Measurements from ENCODE around the gene NIPA2. TPM values are rescaled to one million over a fixed set of nuclear protein-coding genes. Genes with fewer than 3 reads are reported as not detected.

The NIPA2 gene
- total RNA-seq, 1 donor from 2014 or later, result 13.5 TPM

- intact Hi-C loops (cut with DNase I), result no loop called here
Observed at GRCh38 chr15:22893881-22894280, 55.4 kb downstream of the NIPA2 start.

GRCh38 chr15:22895465-22896190 is 57.2 kb downstream of the NIPA2 start:
- Histone ChIP-seq H3K27me3 (no peaks in the 10 kb centered on the region), H3K4me1 (no peaks in the 10 kb centered on the region), H3K4me3 (no peak overlapping the region), H3K27ac (no peak overlapping the region), H3K9me3 (no peaks in the 10 kb centered on the region), H3K36me3 (peaks cover 48 to 72% of the 10 kb centered on the region in 2 donors)
- intact Hi-C loops (cut with DNase I), result no loop called here
- TF ChIP-seq CTCF (IDR thresholded peaks at IDR 0.05), result no peak
- no peak for DNase-seq (ENCODE audit: low spot score in 2 of 2)

More at GRCh38 chr15:22893881-22894280, 55.4 kb downstream of the NIPA2 start:
- Histone ChIP-seq H3K4me1 (no peaks in the 10 kb centered on the region), H3K4me3 (no peak overlapping the region), H3K9me3 (no peaks in the 10 kb centered on the region), H3K27me3 (no peaks in the 10 kb centered on the region), H3K27ac (no peak overlapping the region), H3K36me3 (peaks cover 40 to 66% of the 10 kb centered on the region in 2 donors)
- DNase-seq (ENCODE audit: low spot score in 2 of 2), result no peak
- no peak for TF ChIP-seq CTCF (IDR thresholded peaks at IDR 0.05)

GRCh38 chr15:22902046-22902445 is 63.6 kb downstream of the NIPA2 start:
- no peak for DNase-seq (ENCODE audit: low spot score in 2 of 2)
- Histone ChIP-seq H3K4me3 (no peak overlapping the region), H3K36me3 (peaks cover 62 to 75% of the 10 kb centered on the region in 2 donors), H3K4me1 (no peaks in the 10 kb centered on the region), H3K27me3 (no peaks in the 10 kb centered on the region), H3K9me3 (no peaks in the 10 kb centered on the region), H3K27ac (no peak overlapping the region)
- intact Hi-C loops (cut with DNase I), result no loop called here
- TF ChIP-seq CTCF (IDR thresholded peaks at IDR 0.05), result no peak

- H3K9me3 ChIP-seq, result no peaks in the 10 kb centered on the region
- intact Hi-C loops (cut with DNase I), result no loop called here
- H3K36me3 ChIP-seq, result peaks cover 67 to 75% of the 10 kb centered on the region in 2 donors
- H3K4me3 ChIP-seq, result no peak overlapping the region
- DNase-seq (ENCODE audit: low spot score in 2 of 2), result no peak
- H3K27ac ChIP-seq, result no peak overlapping the region
- no peak for TF ChIP-seq CTCF (IDR thresholded peaks at IDR 0.05)
- H3K4me1 ChIP-seq, result no peaks in the 10 kb centered on the region
- no peaks in the 10 kb centered on the region for H3K27me3 ChIP-seq
Observed at GRCh38 chr15:22902578-22902977, 64.1 kb downstream of the NIPA2 start.

GRCh38 chr15:22902981-22903380 is 64.5 kb downstream of the NIPA2 start:
- no peak overlapping the region for H3K4me3 ChIP-seq
- intact Hi-C loops (cut with DNase I), result no loop called here
- no peak overlapping the region for H3K27ac ChIP-seq
- no peaks in the 10 kb centered on the region for H3K27me3 ChIP-seq
- DNase-seq (ENCODE audit: low spot score in 2 of 2), result no peak
- no peak for TF ChIP-seq CTCF (IDR thresholded peaks at IDR 0.05)
- H3K36me3 ChIP-seq, result peaks cover 70 to 75% of the 10 kb centered on the region in 2 donors
- no peaks in the 10 kb centered on the region for H3K9me3 ChIP-seq
- no peaks in the 10 kb centered on the region for H3K4me1 ChIP-seq

Measured in ascending aorta (tissue), 2 donors.